ENCODE measurements around the gene TBC1D7.
A peak's percentile ranks its signal among the peaks of the same experiment; 100 is the strongest.

Gene TBC1D7

DNA sequence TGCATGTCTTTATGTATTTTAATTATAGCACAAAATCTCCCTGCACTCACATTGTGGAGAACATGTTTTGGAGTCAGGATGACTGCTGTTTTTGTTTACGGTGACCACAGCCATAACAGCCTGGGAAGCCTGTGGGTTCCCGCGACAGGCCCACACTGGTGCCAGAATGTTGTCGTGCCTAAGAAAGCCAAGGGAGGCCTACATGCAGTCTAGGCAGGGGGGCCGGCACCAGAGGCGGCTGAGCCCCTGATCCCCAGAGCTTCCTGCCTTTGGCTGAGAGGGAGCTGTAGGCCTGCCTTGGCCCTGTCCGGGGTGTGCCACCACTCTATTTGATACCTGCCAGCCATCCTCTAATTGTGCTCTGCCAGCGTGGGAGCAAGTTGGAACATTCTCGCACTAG is 46.7 kb downstream of the TBC1D7 start:
- Histone ChIP-seq H3K27ac (ENCODE audit: low read depth, low read length, severe bottlenecking) (no peak overlapping the region), H3K9me3 (ENCODE audit: control insufficient read depth, low read length) (no peaks in the 10 kb centered on the region), H3K36me3 (ENCODE audit: control insufficient read depth, insufficient read depth, low read length) (peaks cover 17% of the 10 kb centered on the region), H3K4me3 (ENCODE audit: extremely low read depth, insufficient read depth, low read length, poor library complexity, severe bottlenecking) (no peak overlapping the region), H3K4me1 (ENCODE audit: control insufficient read depth, insufficient read depth, low read length, poor library complexity, severe bottlenecking) (peaks cover 2% of the 10 kb centered on the region)
- WGBS, 2 experiments (ENCODE audit: insufficient coverage in 2 of 2), result 85 to 94% methylated on average over 8 to 9 of the region's 9 CpGs

DNA sequence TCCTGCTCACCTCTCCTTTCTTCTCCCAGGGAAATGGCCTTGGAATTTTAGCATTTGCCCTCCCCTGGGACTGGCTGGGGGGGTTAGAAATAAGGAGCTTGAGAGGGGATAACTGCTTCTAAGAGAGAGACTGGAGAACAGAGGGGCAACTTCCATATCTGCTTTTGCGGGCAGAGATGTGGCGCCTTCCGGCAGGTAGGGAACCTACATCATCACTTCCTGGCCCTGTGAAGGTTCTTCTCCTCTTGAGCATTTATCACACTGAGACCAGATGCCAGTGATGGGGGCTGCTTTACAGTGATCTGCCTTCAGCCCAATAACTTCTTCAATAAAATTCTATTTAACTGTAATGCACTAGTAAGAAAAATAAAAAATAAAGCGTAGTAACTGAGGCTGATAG is 48.1 kb downstream of the TBC1D7 start:
- no peaks in the 10 kb centered on the region for H3K9me3 ChIP-seq (ENCODE audit: control insufficient read depth, low read length)
- H3K4me1 ChIP-seq (ENCODE audit: control insufficient read depth, insufficient read depth, low read length, poor library complexity, severe bottlenecking), result peaks cover 2% of the 10 kb centered on the region

DNA sequence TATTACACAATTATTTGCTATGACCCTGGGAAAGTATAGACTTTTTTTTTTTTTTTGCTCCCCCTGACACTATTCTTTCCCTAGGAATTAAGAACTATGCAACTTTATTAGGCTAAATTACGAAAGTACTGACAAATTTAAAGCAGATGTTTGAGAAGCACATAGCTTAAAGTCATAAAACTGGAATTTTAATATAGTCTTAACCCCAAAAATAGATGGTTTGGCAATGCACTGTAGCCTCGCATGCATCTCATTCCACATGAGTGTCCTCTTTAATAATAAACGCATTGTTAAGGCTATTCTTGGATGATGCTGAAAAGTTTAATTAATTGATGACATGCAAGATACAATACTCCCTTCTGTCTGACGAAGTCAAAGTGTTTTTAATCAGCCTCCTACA is 49.3 kb downstream of the TBC1D7 start:
- no CpG with 5 or more reads among the region's 4 CpGs for WGBS, 2 experiments (ENCODE audit: insufficient coverage in 2 of 2)
- H3K27ac ChIP-seq (ENCODE audit: low read depth, low read length, severe bottlenecking), result no peak overlapping the region
- peaks cover 13% of the 10 kb centered on the region for H3K4me1 ChIP-seq (ENCODE audit: control insufficient read depth, insufficient read depth, low read length, poor library complexity, severe bottlenecking)
- peaks cover 4% of the 10 kb centered on the region for H3K36me3 ChIP-seq (ENCODE audit: control insufficient read depth, insufficient read depth, low read length)
- no peaks in the 10 kb centered on the region for H3K9me3 ChIP-seq (ENCODE audit: control insufficient read depth, low read length)
- H3K4me3 ChIP-seq (ENCODE audit: extremely low read depth, insufficient read depth, low read length, poor library complexity, severe bottlenecking), result no peak overlapping the region

More for the DNA sequence above, 48.1 kb downstream of the TBC1D7 start:
- Histone ChIP-seq H3K27ac (ENCODE audit: low read depth, low read length, severe bottlenecking) (no peak overlapping the region), H3K36me3 (ENCODE audit: control insufficient read depth, insufficient read depth, low read length) (peaks cover 11% of the 10 kb centered on the region), H3K4me3 (ENCODE audit: extremely low read depth, insufficient read depth, low read length, poor library complexity, severe bottlenecking) (no peak overlapping the region)
- 85% methylated on average over 3 of the region's 4 CpGs; no CpG with 5 or more reads in 1 of the 2 experiments for WGBS, 2 experiments (ENCODE audit: insufficient coverage in 2 of 2)

DNA sequence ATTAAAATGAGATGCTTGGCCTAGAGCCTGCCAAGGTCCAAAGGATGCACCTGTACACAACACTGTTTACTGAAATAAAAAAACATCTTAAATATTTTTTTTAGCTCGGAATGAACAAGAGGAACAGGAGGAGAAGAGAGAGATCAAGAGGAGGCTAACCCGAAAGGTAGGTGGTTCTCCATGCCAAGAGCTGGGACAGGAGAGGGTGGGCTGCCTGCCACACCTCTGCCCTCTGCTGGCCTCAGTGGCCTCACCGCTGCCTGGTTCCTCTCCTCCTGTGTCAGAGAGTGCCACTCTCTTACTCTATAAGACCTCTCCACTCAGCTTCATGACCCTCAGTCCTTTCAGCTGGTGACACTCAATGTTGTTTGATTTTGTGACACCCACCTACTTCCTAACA is 50.2 kb downstream of the TBC1D7 start:
- no peaks in the 10 kb centered on the region for H3K9me3 ChIP-seq (ENCODE audit: control insufficient read depth, low read length)
- 63 to 70% methylated on average over 3 of the region's 3 CpGs for WGBS, 2 experiments (ENCODE audit: insufficient coverage in 2 of 2)
- H3K27ac ChIP-seq (ENCODE audit: low read depth, low read length, severe bottlenecking), result no peak overlapping the region
- peaks cover 20% of the 10 kb centered on the region for H3K4me1 ChIP-seq (ENCODE audit: control insufficient read depth, insufficient read depth, low read length, poor library complexity, severe bottlenecking)
- H3K36me3 ChIP-seq (ENCODE audit: control insufficient read depth, insufficient read depth, low read length), result no peaks in the 10 kb centered on the region
- no peak overlapping the region for H3K4me3 ChIP-seq (ENCODE audit: extremely low read depth, insufficient read depth, low read length, poor library complexity, severe bottlenecking)

DNA sequence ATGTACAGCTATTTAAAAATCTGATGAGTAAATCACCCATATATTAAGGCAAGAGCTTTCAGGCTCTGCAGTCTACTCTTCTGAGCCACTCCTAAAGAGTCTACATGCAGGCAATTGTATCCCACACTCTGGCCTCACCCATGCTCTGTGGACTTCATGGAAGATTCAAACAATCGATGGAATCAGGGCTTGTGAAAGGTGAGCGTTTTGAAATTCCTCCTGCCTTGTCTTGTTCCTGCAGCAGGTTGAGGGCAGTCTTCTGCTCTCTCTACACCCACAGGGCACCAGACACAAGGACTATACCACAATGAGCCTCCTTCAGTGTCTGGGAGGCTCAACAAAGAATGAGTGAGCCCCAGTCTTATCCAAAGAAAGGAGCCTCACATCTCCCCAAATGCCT is 51.1 kb downstream of the TBC1D7 start:
- no peaks in the 10 kb centered on the region for H3K36me3 ChIP-seq (ENCODE audit: control insufficient read depth, insufficient read depth, low read length)
- H3K27ac ChIP-seq (ENCODE audit: low read depth, low read length, severe bottlenecking), result no peak overlapping the region
- WGBS, 2 experiments (ENCODE audit: insufficient coverage in 2 of 2), result 100% methylated on average over 1 to 2 of the region's 2 CpGs
- no peak overlapping the region for H3K4me3 ChIP-seq (ENCODE audit: extremely low read depth, insufficient read depth, low read length, poor library complexity, severe bottlenecking)
- no peaks in the 10 kb centered on the region for H3K9me3 ChIP-seq (ENCODE audit: control insufficient read depth, low read length)
- H3K4me1 ChIP-seq (ENCODE audit: control insufficient read depth, insufficient read depth, low read length, poor library complexity, severe bottlenecking), result peaks cover 29% of the 10 kb centered on the region

DNA sequence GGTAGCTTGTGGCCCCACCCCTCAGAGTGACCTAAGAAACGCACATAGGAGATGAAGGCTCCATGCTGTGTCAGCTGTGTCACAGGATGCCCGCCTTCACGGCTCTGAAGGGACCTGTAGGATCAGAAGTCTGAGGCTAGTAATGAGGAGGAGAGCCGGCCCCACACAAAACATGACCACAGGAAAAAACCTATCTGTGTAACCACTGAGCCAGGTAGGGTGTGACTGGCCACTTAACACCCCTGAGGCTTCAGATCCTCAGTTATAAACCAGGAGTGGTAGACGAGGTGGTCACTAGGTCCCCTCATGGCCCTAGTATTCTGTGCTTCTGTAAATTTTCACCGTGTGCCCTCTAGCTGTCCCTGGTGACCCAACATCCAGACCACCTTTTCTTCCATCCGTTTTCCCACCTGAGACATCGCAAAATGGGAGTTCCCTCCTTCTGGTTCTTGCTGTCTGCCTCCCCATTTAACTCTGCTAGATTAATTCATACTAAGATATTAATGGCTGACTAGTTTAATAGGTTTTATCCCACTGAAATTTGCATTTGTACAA is 52.8 kb downstream of the TBC1D7 start:
- Histone ChIP-seq H3K27ac (ENCODE audit: low read depth, low read length, severe bottlenecking) (no peak overlapping the region), H3K4me3 (ENCODE audit: extremely low read depth, insufficient read depth, low read length, poor library complexity, severe bottlenecking) (no peak overlapping the region), H3K36me3 (ENCODE audit: control insufficient read depth, insufficient read depth, low read length) (no peaks in the 10 kb centered on the region), H3K9me3 (ENCODE audit: control insufficient read depth, low read length) (no peaks in the 10 kb centered on the region), H3K4me1 (ENCODE audit: control insufficient read depth, insufficient read depth, low read length, poor library complexity, severe bottlenecking) (peaks cover 27% of the 10 kb centered on the region)
- WGBS, 2 experiments (ENCODE audit: insufficient coverage in 2 of 2), result 67 to 90% methylated on average over 2 to 6 of the region's 8 CpGs

DNA sequence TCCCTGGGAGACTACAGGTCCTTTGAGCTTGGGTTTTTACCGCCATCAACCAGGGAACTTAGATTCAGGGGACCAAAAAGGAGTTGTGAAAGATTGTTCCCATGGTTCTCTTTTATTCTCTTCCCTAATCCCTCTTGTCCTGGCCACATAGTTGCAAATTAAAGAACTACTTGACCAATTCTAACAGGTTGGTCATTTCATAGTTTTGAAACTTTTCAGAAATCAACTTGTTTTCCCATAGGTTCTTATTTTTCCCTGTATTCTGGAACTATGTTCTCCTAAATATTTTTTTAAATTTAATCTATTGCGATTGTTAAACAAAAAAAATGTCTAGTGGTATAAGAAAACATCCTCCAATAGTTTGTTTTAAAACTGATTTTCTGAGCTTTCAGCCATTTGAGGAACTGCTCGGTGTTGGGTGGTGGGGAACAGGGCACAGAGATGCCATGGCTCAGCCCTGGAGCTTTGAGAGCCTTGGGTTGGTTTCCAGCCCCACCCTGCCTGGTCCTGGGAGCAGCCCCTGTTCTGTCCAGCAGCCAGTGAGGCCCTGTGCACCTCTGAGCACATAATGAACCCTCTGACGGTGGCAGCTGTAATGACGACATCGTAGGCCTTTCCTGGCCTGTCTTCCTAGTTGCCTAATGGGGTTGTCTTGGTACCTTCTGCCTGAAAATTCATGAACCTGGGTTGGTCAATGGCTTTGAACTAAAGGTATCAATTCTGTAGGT is 53.5 kb downstream of the TBC1D7 start:
- Histone ChIP-seq H3K4me3 (ENCODE audit: extremely low read depth, insufficient read depth, low read length, poor library complexity, severe bottlenecking) (no peak overlapping the region), H3K36me3 (ENCODE audit: control insufficient read depth, insufficient read depth, low read length) (no peaks in the 10 kb centered on the region), H3K4me1 (ENCODE audit: control insufficient read depth, insufficient read depth, low read length, poor library complexity, severe bottlenecking) (peaks cover 27% of the 10 kb centered on the region), H3K27ac (ENCODE audit: low read depth, low read length, severe bottlenecking) (peak overlapping the region; percentile 5), H3K9me3 (ENCODE audit: control insufficient read depth, low read length) (no peaks in the 10 kb centered on the region)
- WGBS, 2 experiments (ENCODE audit: insufficient coverage in 2 of 2), result 75 to 80% methylated on average over 4 to 5 of the region's 6 CpGs

DNA sequence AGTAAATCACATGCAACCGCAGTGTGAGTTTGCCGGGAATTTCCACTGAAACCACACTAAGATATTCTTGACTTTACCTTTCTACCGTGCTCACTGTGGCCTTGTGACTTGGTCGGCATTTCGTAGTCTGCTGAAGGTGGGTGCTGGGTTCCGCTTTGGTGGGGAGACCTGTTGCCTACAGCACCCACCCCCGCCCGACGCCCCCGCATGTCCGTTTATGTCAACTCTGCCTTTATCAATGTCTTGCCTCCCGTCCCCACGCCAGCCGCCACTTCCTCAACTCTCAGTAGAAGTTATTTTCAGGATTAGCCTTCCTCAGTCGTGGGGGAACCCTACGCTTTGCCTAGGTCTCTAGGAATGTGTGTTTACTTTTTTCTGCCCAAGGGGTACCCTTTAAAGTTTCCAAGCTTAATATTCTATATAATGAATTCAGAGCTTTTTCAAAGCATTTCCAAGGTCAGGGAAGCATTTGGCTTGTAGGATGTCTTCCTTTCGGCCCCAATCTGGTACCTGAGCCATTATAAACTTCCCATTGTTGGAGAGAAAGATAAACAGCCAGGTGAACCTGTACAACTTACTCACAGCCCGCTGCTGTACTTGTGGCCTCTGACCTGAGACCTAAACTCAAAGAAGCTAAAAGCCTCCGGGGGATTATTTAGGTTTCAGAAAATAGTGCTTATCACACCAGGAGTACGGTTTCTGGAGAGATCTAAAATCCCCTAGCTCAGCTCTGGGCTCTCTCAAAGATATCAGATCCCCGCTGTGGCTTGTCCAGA is 54.2 kb downstream of the TBC1D7 start:
- WGBS, 2 experiments (ENCODE audit: insufficient coverage in 2 of 2), result 94 to 97% methylated on average over 10 to 14 of the region's 21 CpGs
- H3K27ac ChIP-seq (ENCODE audit: low read depth, low read length, severe bottlenecking), result peak overlapping the region; percentile 5
- H3K36me3 ChIP-seq (ENCODE audit: control insufficient read depth, insufficient read depth, low read length), result no peaks in the 10 kb centered on the region

DNA sequence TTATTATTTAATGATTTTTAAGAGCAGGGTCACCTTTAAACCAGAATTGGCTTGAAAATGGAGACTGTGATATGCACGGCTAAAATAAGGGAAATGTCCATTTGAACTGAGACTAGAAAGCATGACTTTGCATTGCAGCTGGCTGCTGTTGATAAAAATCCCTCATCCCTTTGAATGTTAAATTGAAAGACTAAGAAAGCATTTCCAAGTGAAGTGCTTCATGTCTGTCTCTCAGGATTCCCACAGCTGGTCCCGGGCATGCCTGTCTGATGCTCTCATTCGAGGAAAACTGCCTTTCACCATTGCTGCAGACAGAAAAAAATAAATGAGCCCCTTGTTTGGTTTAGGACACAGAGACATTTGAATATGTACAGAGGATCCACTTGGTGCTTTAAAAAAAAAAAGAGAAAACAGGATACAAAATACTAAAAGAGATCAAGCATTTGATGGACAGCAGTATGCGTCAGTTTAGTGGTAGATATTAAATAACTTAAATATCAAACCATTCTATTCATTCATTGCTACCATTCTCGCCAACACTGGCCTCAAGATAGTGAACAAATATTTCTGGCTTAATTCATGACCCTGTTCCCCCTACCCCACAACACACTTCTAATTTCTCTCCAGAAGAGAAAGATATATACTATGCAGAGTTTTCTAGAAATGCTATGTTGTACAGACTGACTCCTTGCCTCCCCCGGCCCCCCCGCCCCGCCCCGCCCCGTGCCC is 55.0 kb downstream of the TBC1D7 start:
- Histone ChIP-seq H3K27ac (ENCODE audit: low read depth, low read length, severe bottlenecking) (no peak overlapping the region), H3K36me3 (ENCODE audit: control insufficient read depth, insufficient read depth, low read length) (no peaks in the 10 kb centered on the region), H3K9me3 (ENCODE audit: control insufficient read depth, low read length) (no peaks in the 10 kb centered on the region), H3K4me3 (ENCODE audit: extremely low read depth, insufficient read depth, low read length, poor library complexity, severe bottlenecking) (no peak overlapping the region), H3K4me1 (ENCODE audit: control insufficient read depth, insufficient read depth, low read length, poor library complexity, severe bottlenecking) (peaks cover 35% of the 10 kb centered on the region)
- 88 to 95% methylated on average over 1 to 3 of the region's 10 CpGs for WGBS, 2 experiments (ENCODE audit: insufficient coverage in 2 of 2)

More for the DNA sequence above, 54.2 kb downstream of the TBC1D7 start:
- Histone ChIP-seq H3K4me1 (ENCODE audit: control insufficient read depth, insufficient read depth, low read length, poor library complexity, severe bottlenecking) (peaks cover 28% of the 10 kb centered on the region), H3K9me3 (ENCODE audit: control insufficient read depth, low read length) (no peaks in the 10 kb centered on the region), H3K4me3 (ENCODE audit: extremely low read depth, insufficient read depth, low read length, poor library complexity, severe bottlenecking) (no peak overlapping the region)

DNA sequence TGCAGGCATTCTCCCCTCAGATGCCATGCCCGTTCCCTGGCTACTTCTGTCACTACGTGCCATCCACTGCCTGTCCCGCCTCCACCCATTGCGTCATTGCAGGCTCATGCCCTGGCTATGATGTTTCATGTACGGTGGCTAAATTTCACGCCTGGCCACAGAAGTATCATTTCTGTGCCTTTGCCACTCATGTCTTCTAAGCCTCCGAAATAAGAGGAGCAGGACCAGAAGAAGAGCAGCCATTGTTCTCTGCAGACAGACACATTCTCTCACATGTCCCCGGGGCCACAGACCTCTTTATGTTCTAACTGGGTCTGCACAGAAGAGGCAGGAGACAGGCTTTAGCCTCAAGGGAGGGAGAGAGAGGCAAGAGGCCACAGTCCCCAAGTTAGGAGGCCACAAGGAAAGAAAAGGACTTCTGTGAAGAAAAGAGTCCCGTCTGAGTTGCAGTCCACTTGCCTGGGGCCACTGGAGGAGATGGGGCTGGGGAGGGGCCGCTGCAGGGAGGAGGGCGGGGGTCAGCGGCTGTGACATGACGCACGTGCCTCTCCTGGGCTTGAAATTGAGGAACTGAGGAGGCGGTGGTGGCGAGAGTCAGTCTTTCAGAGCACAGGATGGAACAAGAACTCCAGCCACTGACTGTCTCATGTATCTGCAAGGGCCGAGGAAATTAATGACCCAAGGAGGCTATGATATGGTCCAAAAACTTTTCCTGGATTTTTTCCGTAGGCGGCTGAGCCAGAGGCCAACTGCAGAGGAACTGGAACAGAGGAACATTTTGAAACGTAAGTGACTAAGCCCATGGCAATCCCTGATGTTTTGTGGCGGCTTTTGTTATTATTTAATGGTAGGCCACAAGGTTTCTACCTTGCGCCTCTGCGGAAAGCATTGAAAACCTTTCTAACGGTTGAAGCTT is 55.9 kb downstream of the TBC1D7 start:
- 90 to 94% methylated on average over 20 to 23 of the region's 24 CpGs for WGBS, 2 experiments (ENCODE audit: insufficient coverage in 2 of 2)
- Histone ChIP-seq H3K4me1 (ENCODE audit: control insufficient read depth, insufficient read depth, low read length, poor library complexity, severe bottlenecking) (peaks cover 37% of the 10 kb centered on the region), H3K36me3 (ENCODE audit: control insufficient read depth, insufficient read depth, low read length) (no peaks in the 10 kb centered on the region), H3K27ac (ENCODE audit: low read depth, low read length, severe bottlenecking) (no peak overlapping the region), H3K9me3 (ENCODE audit: control insufficient read depth, low read length) (no peaks in the 10 kb centered on the region), H3K4me3 (ENCODE audit: extremely low read depth, insufficient read depth, low read length, poor library complexity, severe bottlenecking) (no peak overlapping the region)
